HG03025 (cell line): ENCODE measurements around the gene MYBPC1.

Experiments
- ATAC-seq: cut with Tn5 transposase; IDR thresholded peaks from one replicate; pipeline ENCODE4 v1.9.1; 2021; ENCODE audit warnings: mild to moderate bottlenecking, moderate library complexity; ENCODE audit not compliant: unreplicated experiment, low FRiP score

Gene MYBPC1

GRCh38 chr12:101597164-101597563 lies 2.4 kb downstream of the MYBPC1 start:
- no peak for ATAC-seq

GRCh38 chr12:101598483-101598882 lies 3.7 kb downstream of the MYBPC1 start:
- no peak for ATAC-seq

GRCh38 chr12:101599311-101599710 lies 4.5 kb downstream of the MYBPC1 start:
- no peak for ATAC-seq

GRCh38 chr12:101599771-101600484 lies 5.2 kb downstream of the MYBPC1 start:
- no peak for ATAC-seq

DNA sequence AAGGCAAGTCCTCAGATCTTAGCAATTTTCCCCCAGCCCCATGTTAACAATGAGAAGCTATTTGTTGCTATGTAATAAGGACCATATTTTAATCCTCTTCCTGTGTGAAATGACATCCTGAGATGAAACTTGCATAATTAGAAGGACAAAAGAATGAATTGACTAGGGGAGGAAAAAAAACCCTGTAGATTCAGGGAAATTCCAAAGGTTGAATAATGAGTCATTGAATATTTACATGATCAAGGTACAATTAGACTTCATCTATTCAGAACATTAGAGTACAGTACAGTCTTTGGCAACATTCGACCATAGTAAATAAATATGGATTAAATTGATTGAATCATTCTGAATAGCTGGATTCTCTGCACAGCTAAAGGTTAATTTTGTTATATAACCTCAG lies 9.4 kb downstream of the MYBPC1 start:
- ATAC-seq, result no peak

DNA sequence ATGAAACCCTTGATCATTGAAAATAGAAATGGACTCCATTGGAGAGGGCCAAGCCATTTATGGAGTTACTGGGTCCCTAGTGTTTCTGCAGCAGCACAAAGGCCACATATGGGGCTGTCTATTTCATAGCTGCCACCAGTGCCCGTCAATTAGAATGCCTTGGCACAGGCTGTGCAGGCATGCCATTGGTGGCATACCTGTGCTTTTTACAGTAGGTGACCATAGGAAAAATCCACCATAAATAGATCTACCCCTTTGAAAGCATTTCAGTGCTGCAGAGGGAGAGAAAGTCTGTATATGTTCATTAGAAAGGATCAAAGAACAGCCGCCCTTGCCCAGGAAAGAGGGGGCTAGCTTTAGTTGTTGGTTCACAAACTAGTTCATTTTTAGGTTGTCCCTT lies 13.1 kb downstream of the MYBPC1 start:
- ATAC-seq, result no peak

- no peak for ATAC-seq
Observed at GRCh38 chr12:101608301-101609133, 13.7 kb downstream of the MYBPC1 start.

- no peak for ATAC-seq
Observed at GRCh38 chr12:101609198-101609597, 14.4 kb downstream of the MYBPC1 start.

GRCh38 chr12:101612160-101612916 lies 17.6 kb downstream of the MYBPC1 start:
- no peak for ATAC-seq

GRCh38 chr12:101616027-101616494 lies 21.3 kb downstream of the MYBPC1 start:
- ATAC-seq, result no peak

DNA sequence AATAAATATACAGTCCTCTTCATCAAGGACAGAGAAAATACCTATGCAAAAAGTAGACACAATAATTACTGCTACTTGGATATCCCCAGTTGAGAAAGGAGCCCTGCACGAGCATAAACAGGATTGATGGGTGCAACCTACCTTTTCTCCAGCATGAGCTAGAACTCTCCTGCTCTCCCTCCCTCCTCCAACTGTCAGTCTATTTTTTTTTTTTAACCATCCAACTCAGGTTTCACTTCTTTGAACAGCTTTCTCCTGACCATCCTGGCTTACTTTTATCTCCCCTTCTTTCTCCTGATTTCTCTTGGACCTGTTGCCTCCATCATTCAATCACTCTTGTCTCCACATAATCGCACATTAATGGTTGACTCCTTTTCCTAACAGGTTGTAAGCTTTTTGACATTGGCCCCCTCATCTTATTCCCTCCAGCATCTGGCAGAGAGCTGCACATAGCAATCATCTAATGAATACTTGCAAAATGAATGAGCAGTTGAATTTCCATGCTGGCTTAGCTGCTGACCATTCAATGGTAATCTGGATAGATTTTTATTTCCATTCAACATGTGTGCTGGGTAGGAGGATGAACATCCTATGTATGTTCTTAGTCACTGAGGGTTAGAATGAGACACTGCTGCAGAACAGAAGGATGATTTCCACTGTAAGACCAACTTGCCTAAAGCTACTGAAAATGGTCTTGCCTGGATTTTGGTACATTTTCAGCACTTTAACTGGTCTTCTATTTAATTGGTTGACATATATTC lies 24.4 kb downstream of the MYBPC1 start:
- no peak for ATAC-seq

DNA sequence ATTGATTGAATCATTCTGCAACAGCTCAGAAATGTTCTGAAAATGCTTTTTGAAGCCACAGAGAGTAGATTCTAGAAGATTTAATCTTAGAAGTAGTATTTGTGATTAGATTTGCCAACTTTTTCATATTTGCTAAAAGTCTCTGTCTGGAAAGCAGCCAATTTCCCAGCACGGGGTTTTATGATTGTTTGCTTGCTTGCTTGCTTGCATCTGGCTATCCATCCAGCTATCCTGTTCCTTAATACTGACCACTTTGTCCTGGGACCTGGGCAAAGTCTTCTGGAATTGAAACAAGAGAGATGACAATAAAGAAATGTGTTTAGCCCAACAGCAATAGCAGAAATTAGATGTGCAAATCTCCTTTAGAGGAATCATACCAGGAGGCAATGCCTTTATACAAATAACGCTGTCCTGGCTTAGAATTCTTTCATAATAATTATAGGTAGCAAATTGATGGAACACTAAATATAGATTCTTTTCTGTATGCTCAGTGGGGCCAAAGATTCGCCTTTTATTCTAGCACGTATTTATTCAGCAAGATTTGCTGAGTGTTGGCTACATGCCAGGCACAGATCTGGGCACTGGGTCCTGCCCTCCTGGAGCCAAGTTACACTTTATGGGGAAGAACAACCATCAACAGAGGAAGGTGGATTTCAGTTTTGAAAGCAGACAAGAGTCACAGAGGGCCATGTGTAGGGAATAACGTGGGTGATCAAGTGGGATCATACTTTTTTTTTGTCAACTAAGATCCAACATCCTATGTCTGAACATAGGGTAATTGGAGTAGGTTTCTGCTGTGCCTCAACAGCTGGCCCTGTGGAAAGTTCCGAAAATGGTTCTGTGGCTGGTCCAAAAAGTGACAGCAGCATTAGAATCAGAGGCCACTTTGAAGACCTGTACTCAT lies 25.3 kb downstream of the MYBPC1 start:
- no peak for ATAC-seq

GRCh38 chr12:101620762-101621133 lies 26.0 kb downstream of the MYBPC1 start:
- ATAC-seq, result no peak

GRCh38 chr12:101628676-101629075 lies 33.9 kb downstream of the MYBPC1 start:
- no peak for ATAC-seq

DNA sequence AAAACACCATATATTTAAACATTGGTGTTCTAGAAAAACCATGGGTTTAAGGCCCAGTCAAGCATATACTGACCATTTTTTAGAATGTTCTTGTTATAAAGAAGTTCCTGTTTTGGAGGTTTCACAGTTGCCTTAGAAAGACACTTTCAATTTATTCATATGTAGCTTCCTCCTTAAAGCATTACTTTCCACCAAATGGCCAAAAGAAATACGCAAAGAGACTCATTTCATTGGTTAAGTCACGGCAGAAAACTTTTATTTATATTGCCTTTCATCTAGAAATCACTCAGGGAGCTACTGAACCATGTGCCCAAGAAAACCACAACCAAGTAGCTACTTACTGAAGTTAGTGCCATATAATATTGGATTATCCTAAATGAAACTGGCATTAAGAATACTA lies 40.0 kb downstream of the MYBPC1 start:
- peak; percentile 97 for ATAC-seq

DNA sequence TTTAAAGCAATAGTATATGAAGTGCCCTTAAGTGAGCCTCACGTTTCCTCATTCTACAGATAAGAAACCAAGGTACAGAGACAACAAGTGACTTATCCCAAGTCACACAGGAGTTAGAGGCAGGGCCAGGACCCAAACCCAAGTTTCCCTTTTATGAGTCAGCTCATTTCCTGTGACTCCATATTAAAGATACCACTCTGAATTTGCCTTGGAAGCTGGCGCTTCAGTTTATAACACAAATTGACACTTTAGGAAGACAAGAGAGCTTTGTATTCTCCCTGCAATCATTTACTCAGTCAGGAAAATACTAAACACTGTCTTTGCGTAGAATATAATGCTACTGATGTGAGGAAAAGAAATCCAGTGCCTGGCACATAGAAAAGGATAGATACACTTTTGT lies 43.2 kb downstream of the MYBPC1 start:
- no peak for ATAC-seq

- no peak for ATAC-seq
Observed at GRCh38 chr12:101642115-101643067, 47.6 kb downstream of the MYBPC1 start.

DNA sequence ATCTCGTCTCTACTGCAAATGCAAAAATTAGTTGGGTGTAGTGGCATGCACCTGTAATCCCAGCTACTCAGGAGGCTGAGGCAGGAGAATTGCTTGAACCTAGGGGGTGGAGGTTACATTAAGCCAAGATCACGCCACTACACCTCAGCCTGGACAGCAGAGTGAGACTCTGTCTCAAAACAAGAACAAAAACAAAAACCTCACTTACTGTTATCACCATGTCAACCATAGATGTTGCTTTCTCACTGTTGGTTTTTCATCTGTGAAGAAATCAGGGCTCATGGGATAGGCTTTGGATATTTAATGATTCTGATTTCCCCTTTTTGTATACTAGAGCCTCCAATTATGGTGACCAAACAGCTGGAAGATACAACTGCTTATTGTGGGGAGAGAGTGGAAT lies 52.9 kb downstream of the MYBPC1 start:
- ATAC-seq, result no peak
